Common myeloid progenitor, CD34-positive (primary cell): Measurements from ENCODE around the gene SPPL2B.
A peak's percentile ranks its signal among the peaks of the same experiment; 100 is the strongest.

ENCODE experiments used
- CTCF ChIA-PET: fragments of 350-600 bp; sonication (Branson Sonifier 250); formaldehyde crosslinking; loops from one replicate; lab custom pipeline; 2021; ENCODE audit warnings: antibody characterized with exemption; lab: Charles Lee
- POLR2A ChIA-PET: fragments of 350-600 bp; sonication (Branson Sonifier 250); formaldehyde crosslinking; loops from one replicate; lab custom pipeline; 2021; ENCODE audit warnings: antibody characterized with exemption; lab: Charles Lee
- DNase-seq, 3 donors: peaks; one replicate each; pipeline versions ENCODE4 v3.0.0 to v3.0.0-alpha.2; 2013
- H3K27ac ChIP-seq, 2 experiments: 1 replicate in 1 of 2; 2 replicates in 1 of 2; pipeline ENCODE4 v1.7.0; 2013; ENCODE audit warnings: inconsistent platforms in 2 of 2, low read length in 2 of 2, mild to moderate bottlenecking in 2 of 2, low read depth in 1 of 2, moderate library complexity in 1 of 2; ENCODE audit not compliant: severe bottlenecking in 2 of 2, insufficient read depth in 1 of 2, poor library complexity in 1 of 2
- H3K27me3 ChIP-seq, 5 experiments: replicated peaks in 2 of 5; 1 replicate in 3 of 5; 2 replicates in 2 of 5; pipeline versions ENCODE4 v1.6.1 to v1.7.0; 2013; ENCODE audit warnings: low read length in 4 of 5, mild to moderate bottlenecking in 2 of 5, moderate library complexity in 2 of 5, inconsistent platforms in 1 of 5; ENCODE audit not compliant: insufficient read depth in 5 of 5, control insufficient read depth in 4 of 5
- H3K36me3 ChIP-seq, 4 experiments: 1 replicate in 2 of 4; 2 replicates in 2 of 4; pipeline versions ENCODE4 v1.6.1 to v1.7.0; 2013; ENCODE audit warnings: low read length in 3 of 4, control low read depth in 1 of 4, mild to moderate bottlenecking in 1 of 4; ENCODE audit not compliant: control insufficient read depth in 4 of 4, insufficient read depth in 4 of 4
- H3K4me1 ChIP-seq, 4 experiments: 1 replicate in 3 of 4; 2 replicates in 1 of 4; pipeline versions ENCODE4 v1.6.1 to v1.7.1; 2013; ENCODE audit warnings: low read length in 3 of 4, mild to moderate bottlenecking in 3 of 4, control low read depth in 1 of 4, inconsistent platforms in 1 of 4, moderate library complexity in 1 of 4; ENCODE audit not compliant: control insufficient read depth in 4 of 4, insufficient read depth in 4 of 4; ENCODE audit errors: control extremely low read depth in 1 of 4
- H3K4me3 ChIP-seq, 7 experiments: 1 replicate in 4 of 7; 2 replicates in 3 of 7; pipeline versions ENCODE4 v1.5.1 to v1.7.0; 2013; ENCODE audit warnings: mild to moderate bottlenecking in 7 of 7, low read length in 6 of 7, moderate library complexity in 6 of 7, inconsistent platforms in 2 of 7, low read depth in 2 of 7, control low read depth in 1 of 7; ENCODE audit not compliant: insufficient read depth in 4 of 7, control insufficient read depth in 1 of 7; ENCODE audit errors: extremely low read depth in 1 of 7
- H3K9me3 ChIP-seq, 5 experiments: 1 replicate in 4 of 5; 2 replicates in 1 of 5; pipeline versions ENCODE4 v1.6.1 to v1.7.1; 2013; ENCODE audit warnings: low read length in 4 of 5, mild to moderate bottlenecking in 2 of 5, inconsistent platforms in 1 of 5, low read depth in 1 of 5, moderate library complexity in 1 of 5; ENCODE audit not compliant: control insufficient read depth in 4 of 5, insufficient read depth in 2 of 5; ENCODE audit errors: control extremely low read depth in 1 of 5
- WGBS: methylation state at CpG from one replicate; pipeline ENCODE4 v1.1.5; 2013; ENCODE audit not compliant: insufficient coverage; 5-methylcytosine and 5-hydroxymethylcytosine counted together

The SPPL2B gene

DNA sequence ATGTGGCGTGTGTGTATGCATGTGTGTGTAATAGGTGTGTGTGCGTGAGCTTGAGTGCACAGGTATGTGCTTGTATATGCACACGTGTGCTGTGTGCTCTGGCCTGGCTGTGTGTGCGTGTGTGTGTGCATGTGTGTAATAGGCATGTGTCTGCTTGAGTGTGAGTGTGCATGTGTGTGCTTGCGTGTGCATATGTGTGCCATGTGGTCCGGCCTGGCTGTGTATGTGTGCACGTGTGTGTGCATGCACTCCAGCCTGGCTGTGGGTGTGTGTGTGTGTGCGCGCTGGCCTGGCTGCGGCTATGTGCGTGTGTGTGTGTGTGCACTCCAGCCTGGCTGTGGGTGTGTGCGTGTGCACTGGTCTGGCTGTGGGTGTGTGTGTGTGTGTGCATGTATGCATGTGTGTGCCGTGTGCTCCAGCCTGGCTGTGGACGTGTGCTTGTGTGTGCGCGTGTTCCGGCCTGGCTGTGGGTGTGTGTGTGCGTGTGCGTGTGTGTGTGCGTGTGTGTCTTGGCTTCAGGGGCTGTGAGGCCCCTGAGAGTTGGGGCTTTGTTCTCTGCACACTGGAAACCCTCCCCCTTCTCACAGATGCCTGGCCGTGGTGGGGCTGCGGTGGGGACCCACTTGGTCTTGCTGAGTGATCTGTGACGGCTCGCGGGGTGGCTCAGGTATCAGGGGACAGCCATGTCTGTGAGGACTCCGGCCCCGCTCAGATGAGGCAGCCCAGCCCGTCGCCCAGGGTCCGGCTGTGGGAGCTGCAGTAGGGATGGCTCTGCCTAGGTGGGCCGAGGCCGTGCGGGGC, 8.2 kb downstream of the SPPL2B start:
- peaks cover 2 to 50% (median 33%) of the 10 kb centered on the region in 4 experiments for H3K36me3 ChIP-seq
- POLR2A ChIA-PET, result interaction anchor here (1.6 kb wide), 1 partner anchor 12 kb away, joined by 4 read pairs; no protein-coding TSS in a partner anchor
- H3K27ac ChIP-seq, result no peak overlapping the region
- H3K4me1 ChIP-seq, result peaks cover 0 to 61% (median 39%) of the 10 kb centered on the region in 4 experiments
- DNase-seq, result no peak
- no peaks in the 10 kb centered on the region for H3K9me3 ChIP-seq
- no peak overlapping the region for H3K4me3 ChIP-seq
- 91% methylated on average over 20 of the region's 33 CpGs for WGBS
- no peaks in the 10 kb centered on the region for H3K27me3 ChIP-seq
- CTCF ChIA-PET, result interaction anchor here (1.8 kb wide), 1 partner anchor 47 kb away, joined by 5 read pairs; no protein-coding TSS in a partner anchor

- Histone ChIP-seq H3K27ac (no peak overlapping the region), H3K27me3 (no peaks in the 10 kb centered on the region), H3K9me3 (no peaks in the 10 kb centered on the region), H3K4me3 (no peak overlapping the region), H3K4me1 (peaks cover 0 to 61% (median 38%) of the 10 kb centered on the region in 4 experiments), H3K36me3 (peaks cover 2 to 50% (median 33%) of the 10 kb centered on the region in 4 experiments)
- WGBS, result 89% methylated on average over 16 of the region's 19 CpGs
- CTCF ChIA-PET, result interaction anchor here (0.9 to 1.8 kb wide), 2 partner anchors 46 to 55 kb away, joined by 3 to 5 read pairs; no protein-coding TSS in a partner anchor
- DNase-seq, result peak in 2 of 3 donors; percentile 73 to 74
- POLR2A ChIA-PET, result interaction anchor here (1.6 kb wide), 1 partner anchor 12 kb away, joined by 4 read pairs; no protein-coding TSS in a partner anchor
Observed at GRCh38 chr19:2337329-2337707, 8.8 kb downstream of the SPPL2B start.

DNA sequence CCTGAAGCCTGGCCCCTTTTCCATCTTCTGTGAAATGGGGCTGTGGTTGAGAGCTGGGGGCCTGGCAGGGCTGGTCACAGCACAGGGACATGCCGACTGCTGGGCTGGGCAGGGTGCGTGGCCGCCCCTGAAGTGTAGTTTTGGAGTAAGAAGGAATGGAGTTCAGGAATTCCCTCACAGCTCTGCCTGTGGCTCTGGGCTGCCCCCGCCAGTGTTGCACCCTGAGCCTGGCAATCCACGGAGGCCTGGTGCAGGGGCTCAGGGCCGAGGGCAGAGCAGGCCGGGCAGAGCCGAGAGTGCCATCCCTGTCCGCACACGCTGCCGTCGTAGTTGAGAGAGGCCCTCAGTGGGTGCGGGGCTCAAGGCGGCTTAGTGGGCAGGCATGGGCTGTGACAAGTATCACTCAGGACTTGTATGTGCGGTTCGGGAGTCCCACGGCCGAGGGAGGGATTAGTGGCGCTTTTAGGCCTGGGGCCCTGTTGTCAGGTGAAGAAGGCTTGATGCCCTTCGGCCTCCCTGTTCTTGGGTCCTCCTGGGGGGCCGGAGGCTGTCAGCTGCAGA, 9.7 kb downstream of the SPPL2B start:
- Histone ChIP-seq H3K4me3 (no peak overlapping the region), H3K4me1 (peaks cover 0 to 63% (median 36%) of the 10 kb centered on the region in 4 experiments), H3K27me3 (no peaks in the 10 kb centered on the region), H3K27ac (no peak overlapping the region), H3K9me3 (no peaks in the 10 kb centered on the region), H3K36me3 (peaks cover 2 to 53% (median 36%) of the 10 kb centered on the region in 4 experiments)
- DNase-seq, result no peak
- WGBS, result 95% methylated on average over 18 of the region's 21 CpGs
- POLR2A ChIA-PET, result interaction anchor here (1.6 kb wide), 1 partner anchor 13 kb away, joined by 4 read pairs; no protein-coding TSS in a partner anchor
- CTCF ChIA-PET, result interaction anchor here (0.9 to 1.8 kb wide), 2 partner anchors 45 to 54 kb away, joined by 3 to 5 read pairs; no protein-coding TSS in a partner anchor

DNA sequence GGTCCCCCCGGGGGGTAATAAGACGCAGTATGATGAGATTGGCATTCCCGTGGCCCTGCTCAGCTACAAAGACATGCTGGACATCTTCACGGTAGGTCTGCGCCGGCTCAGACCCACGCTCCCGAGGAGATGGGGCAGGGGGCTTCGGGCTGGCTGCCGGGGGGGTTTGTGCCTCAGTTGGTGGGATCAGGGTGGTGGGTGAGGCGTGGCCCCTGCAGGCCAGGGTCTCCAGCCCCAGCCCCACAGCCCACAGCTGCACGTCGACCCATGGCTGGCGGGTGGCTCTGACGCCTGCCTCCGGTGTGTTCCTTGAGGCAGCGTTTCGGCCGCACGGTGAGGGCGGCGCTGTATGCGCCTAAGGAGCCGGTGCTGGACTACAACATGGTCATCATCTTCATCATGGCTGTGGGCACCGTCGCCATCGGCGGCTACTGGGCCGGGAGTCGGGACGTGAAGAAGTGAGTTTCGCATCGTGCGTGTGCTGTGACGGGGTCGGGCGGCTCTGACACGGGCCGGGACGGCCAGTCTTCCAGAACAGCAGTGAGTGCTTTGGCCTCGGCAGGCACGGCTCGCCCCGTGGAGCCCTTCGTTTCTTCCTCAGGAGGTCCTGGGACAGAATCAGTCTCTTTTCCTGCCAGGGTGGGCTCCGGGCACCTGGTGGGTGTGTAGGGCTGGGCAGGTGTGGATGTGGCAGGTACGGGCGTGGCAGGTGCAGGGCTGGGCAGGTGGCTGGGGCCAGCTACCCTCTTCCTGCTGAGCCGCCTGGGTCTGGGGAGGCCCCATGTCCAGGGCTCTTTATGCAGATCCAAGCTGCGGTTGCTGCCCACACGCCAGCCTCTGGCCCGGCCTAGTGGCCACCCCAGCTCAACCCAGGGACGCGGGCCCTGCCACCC, 10.5 kb downstream of the SPPL2B start:
- Histone ChIP-seq H3K36me3 (peaks cover 2 to 57% (median 40%) of the 10 kb centered on the region in 4 experiments), H3K27me3 (no peaks in the 10 kb centered on the region), H3K4me3 (no peak overlapping the region), H3K27ac (no peak overlapping the region), H3K9me3 (no peaks in the 10 kb centered on the region), H3K4me1 (peaks cover 0 to 60% (median 31%) of the 10 kb centered on the region in 4 experiments)
- DNase-seq, result no peak
- CTCF ChIA-PET, result interaction anchor here (1.8 kb wide), 1 partner anchor 45 kb away, joined by 5 read pairs; no protein-coding TSS in a partner anchor
- 98% methylated on average over 50 of the region's 54 CpGs for WGBS
- POLR2A ChIA-PET, result no interaction called here

DNA sequence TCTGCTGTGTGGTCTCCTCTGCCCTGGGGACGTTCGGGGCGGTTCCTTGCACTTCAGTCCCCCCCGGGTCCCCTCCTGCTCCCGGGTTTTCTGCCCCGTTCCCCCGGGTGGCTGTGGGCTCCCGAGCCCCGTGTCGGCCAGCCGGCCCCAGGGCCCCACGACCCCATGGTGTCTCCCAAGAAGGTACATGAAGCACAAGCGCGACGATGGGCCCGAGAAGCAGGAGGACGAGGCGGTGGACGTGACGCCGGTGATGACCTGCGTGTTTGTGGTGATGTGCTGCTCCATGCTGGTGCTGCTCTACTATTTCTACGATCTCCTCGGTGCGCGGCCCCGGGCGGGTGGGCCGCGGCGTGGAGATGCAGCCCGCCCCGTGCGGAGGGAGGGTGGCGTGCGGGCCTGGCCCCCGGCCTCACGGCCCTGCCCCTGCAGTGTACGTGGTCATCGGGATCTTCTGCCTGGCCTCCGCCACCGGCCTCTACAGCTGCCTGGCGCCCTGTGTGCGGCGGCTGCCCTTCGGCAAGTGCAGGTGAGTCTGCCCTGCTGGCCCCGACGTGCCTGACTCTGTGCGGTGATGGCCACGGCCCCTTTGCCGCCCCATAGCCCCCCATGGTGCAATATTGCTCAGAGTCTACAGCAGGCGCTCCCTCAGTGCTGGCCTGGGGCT, 11.3 kb downstream of the SPPL2B start:
- DNase-seq, result no peak
- Histone ChIP-seq H3K9me3 (no peaks in the 10 kb centered on the region), H3K27me3 (no peaks in the 10 kb centered on the region), H3K36me3 (peaks cover 2 to 60% (median 39%) of the 10 kb centered on the region in 4 experiments), H3K4me1 (peaks cover 0 to 58% (median 28%) of the 10 kb centered on the region in 4 experiments), H3K4me3 (no peak overlapping the region), H3K27ac (no peak overlapping the region)
- WGBS, result 96% methylated on average over 47 of the region's 52 CpGs
- POLR2A ChIA-PET, result no interaction called here
- CTCF ChIA-PET, result no interaction called here
